ENCODE data around the gene LRRN2. TPM values are rescaled to one million over a fixed set of nuclear protein-coding genes. Genes with fewer than 3 reads are reported as not detected.

The LRRN2 gene
- total RNA-seq, 4 donors from 2014 or later: 2.0 to 32.9 (median 23.8) TPM

- intact Hi-C loops (cut with DNase I; ENCODE audit: low total_unique reads) (no loop called here), in situ Hi-C loops (cut with MboI; ENCODE audit: low pct_ligation_motif_present in 1 of 4, low pct_unique_long_range_greater_than_20kb in 1 of 4, low sequenced_read_pairs in 3 of 4) (no loop called here)
- no peak for TF ChIP-seq POLR2A (IDR thresholded peaks at IDR 0.05)
- TF ChIP-seq POLR2AphosphoS5 (IDR thresholded peaks at IDR 0.05): peak in 1 of 3 donors; percentile 16
- no peaks in the 10 kb centered on the region for H3K36me3 ChIP-seq
- no peak overlapping the region for H3K4me3 ChIP-seq
- peak overlapping the region; percentile 64 to 81 (median 72) for H3K27ac ChIP-seq
- 52% methylated on average over 6 of the region's 6 CpGs; no CpG with 5 or more reads in 1 of the 2 donors for WGBS, 2 donors (ENCODE audit: low coverage in 1 of 2)
- H3K4me1 ChIP-seq: peaks cover 18 to 51% (median 40%) of the 10 kb centered on the region in 4 donors
- no peaks in the 10 kb centered on the region for H3K27me3 ChIP-seq
- no peaks in the 10 kb centered on the region for H3K9me3 ChIP-seq
- peak; percentile 58 for DNase-seq
Observed at GRCh38 chr1:204649721-204650521, 35.6 kb downstream of the LRRN2 start.

GRCh38 chr1:204648576-204648975 is 37.0 kb downstream of the LRRN2 start:
- no peak overlapping the region for H3K27ac ChIP-seq
- intact Hi-C loops (cut with DNase I; ENCODE audit: low total_unique reads): no loop called here
- no peak overlapping the region for H3K4me3 ChIP-seq
- H3K4me1 ChIP-seq: peaks cover 18 to 51% (median 40%) of the 10 kb centered on the region in 4 donors
- H3K9me3 ChIP-seq: no peaks in the 10 kb centered on the region
- H3K27me3 ChIP-seq: no peaks in the 10 kb centered on the region
- no peaks in the 10 kb centered on the region for H3K36me3 ChIP-seq
- DNase-seq: no peak
- WGBS, 2 donors (ENCODE audit: low coverage in 1 of 2): 83% methylated on average over 3 of the region's 4 CpGs; no CpG with 5 or more reads in 1 of the 2 donors
- TF ChIP-seq POLR2AphosphoS5 (IDR thresholded peaks at IDR 0.05) (no peak), EP300 (IDR thresholded peaks at IDR 0.05; ENCODE audit: low read depth) (no peak), CTCF (IDR thresholded peaks at IDR 0.05) (no peak), POLR2A (IDR thresholded peaks at IDR 0.05) (no peak)
- in situ Hi-C loops (cut with MboI; ENCODE audit: low pct_ligation_motif_present in 1 of 4, low pct_unique_long_range_greater_than_20kb in 1 of 4, low sequenced_read_pairs in 3 of 4): no loop called here

GRCh38 chr1:204647805-204648153 is 37.8 kb downstream of the LRRN2 start:
- H3K9me3 ChIP-seq: no peaks in the 10 kb centered on the region
- peaks cover 18 to 44% (median 37%) of the 10 kb centered on the region in 4 donors for H3K4me1 ChIP-seq
- no peak overlapping the region for H3K4me3 ChIP-seq
- no peak for DNase-seq
- H3K27me3 ChIP-seq: no peaks in the 10 kb centered on the region
- H3K27ac ChIP-seq: no peak overlapping the region
- intact Hi-C loops (cut with DNase I; ENCODE audit: low total_unique reads): no loop called here
- TF ChIP-seq CTCF (IDR thresholded peaks at IDR 0.05) (no peak), POLR2AphosphoS5 (IDR thresholded peaks at IDR 0.05) (no peak), POLR2A (IDR thresholded peaks at IDR 0.05) (no peak), EP300 (IDR thresholded peaks at IDR 0.05; ENCODE audit: low read depth) (no peak)
- in situ Hi-C loops (cut with MboI; ENCODE audit: low pct_ligation_motif_present in 1 of 4, low pct_unique_long_range_greater_than_20kb in 1 of 4, low sequenced_read_pairs in 3 of 4): no loop called here
- no peaks in the 10 kb centered on the region for H3K36me3 ChIP-seq

- H3K4me1 ChIP-seq: peaks cover 17 to 39% (median 32%) of the 10 kb centered on the region in 4 donors
- TF ChIP-seq POLR2A (IDR thresholded peaks at IDR 0.05) (no peak), CTCF (IDR thresholded peaks at IDR 0.05) (no peak), POLR2AphosphoS5 (IDR thresholded peaks at IDR 0.05) (no peak), EP300 (IDR thresholded peaks at IDR 0.05; ENCODE audit: low read depth) (no peak)
- in situ Hi-C loops (cut with MboI; ENCODE audit: low pct_ligation_motif_present in 1 of 4, low pct_unique_long_range_greater_than_20kb in 1 of 4, low sequenced_read_pairs in 3 of 4): no loop called here
- intact Hi-C loops (cut with DNase I; ENCODE audit: low total_unique reads): no loop called here
- no peaks in the 10 kb centered on the region for H3K36me3 ChIP-seq
- no peak overlapping the region for H3K27ac ChIP-seq
- H3K27me3 ChIP-seq: no peaks in the 10 kb centered on the region
- peak; percentile 44 for DNase-seq
- no peaks in the 10 kb centered on the region for H3K9me3 ChIP-seq
- no peak overlapping the region for H3K4me3 ChIP-seq
- 5 to 22% methylated on average over 2 of the region's 2 CpGs for WGBS, 2 donors (ENCODE audit: low coverage in 1 of 2)
Observed at GRCh38 chr1:204647114-204647804, 38.3 kb downstream of the LRRN2 start.
